Colonic mucosa (tissue), 4 donors: ENCODE measurements around the gene ADIPOR2. TPM values are rescaled to one million over a fixed set of nuclear protein-coding genes. Genes with fewer than 3 reads are reported as not detected.
"Not testable (repeated sequence)": the region's sequence is repeated elsewhere in the genome, so short reads cannot be mapped to it uniquely, and the experiment has no call there.

Source experiments
- DNase-seq: peaks from one replicate; pipeline ENCODE4 v3.0.0-alpha.2; 2020
- H3K27ac ChIP-seq: fragments of 200-600 bp; one replicate; pipeline ENCODE4 v1.8.0; 2021
- H3K27me3 ChIP-seq: fragments of 200-600 bp; one replicate; pipeline ENCODE4 v1.8.0; 2021
- H3K36me3 ChIP-seq: fragments of 200-600 bp; one replicate; pipeline ENCODE4 v1.8.0; 2021
- H3K4me1 ChIP-seq: fragments of 200-600 bp; one replicate; pipeline ENCODE4 v1.8.0; 2021; ENCODE audit warnings: mild to moderate bottlenecking
- H3K4me3 ChIP-seq: fragments of 200-600 bp; one replicate; pipeline ENCODE4 v1.8.0; 2021
- H3K9ac ChIP-seq, 2 donors: one replicate each; pipeline ENCODE4 v1.7.0; 2013; ENCODE audit warnings: control low read depth in 2 of 2, low read depth in 2 of 2, low read length in 2 of 2
- H3K9me3 ChIP-seq: fragments of 200-600 bp; one replicate; pipeline ENCODE4 v1.8.0; 2021
- CTCF ChIP-seq: fragments of 200-600 bp; IDR thresholded peaks from one replicate; pipeline ENCODE4 v1.8.0; 2022; ENCODE audit warnings: antibody characterized with exemption, mild to moderate bottlenecking
- intact Hi-C: fragments of 100-400 bp; cut with DNase I; formaldehyde crosslinking; loops from one replicate; pipeline ENCODE4 v1.14.1; 2022
- total RNA-seq, 2 donors: library from RNA; stranded (reverse); fragmentation: NEBNext Ultra II Directional in 1 of 2; extraction: Animal tissue kit (Norgen Biotek cat#: 25700) in 1 of 2; gene quantifications; one replicate each; pipeline ENCODE4 v1.2.1, GENCODE V29; 2021
- donor health status: healthy.
- donor health status: DM: no; HTN: no; CAD: no.
- donor health status: DM: no; HTN: no; CAD: no.

ADIPOR2 gene
- total RNA-seq, 2 donors from 2014 or later, result 68.3 to 138 TPM

DNA sequence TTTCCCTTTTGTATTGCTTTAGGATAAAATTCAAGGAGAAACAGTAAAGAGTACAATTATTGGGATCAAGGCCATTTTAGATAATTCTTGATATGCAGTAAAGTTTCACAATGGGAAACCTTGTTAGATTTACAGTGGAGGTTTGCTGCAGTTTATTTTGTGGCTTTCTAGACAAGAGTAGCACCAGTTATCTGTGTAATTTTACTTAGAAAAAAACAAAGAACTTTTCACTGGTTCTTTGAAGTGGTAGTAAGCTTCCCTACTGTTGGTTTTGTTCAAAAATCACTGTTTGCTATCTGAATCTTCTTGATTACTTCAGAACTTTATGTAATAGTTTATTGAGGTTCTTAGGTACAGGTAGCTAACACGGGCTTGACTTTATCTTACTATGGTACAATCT lies 42.0 kb downstream of the ADIPOR2 start:
- no peak overlapping the region for H3K9ac ChIP-seq
- H3K4me1 ChIP-seq, result no peaks in the 10 kb centered on the region
- no peak for DNase-seq
- intact Hi-C loops, result no loop called here
- H3K27me3 ChIP-seq, result no peaks in the 10 kb centered on the region
- H3K9me3 ChIP-seq, result no peaks in the 10 kb centered on the region
- H3K27ac ChIP-seq, result no peak overlapping the region
- no peak overlapping the region for H3K4me3 ChIP-seq
- H3K36me3 ChIP-seq, result no peaks in the 10 kb centered on the region
- no peak for TF ChIP-seq CTCF

- H3K9ac ChIP-seq, H3K27ac ChIP-seq, H3K27me3 ChIP-seq, H3K9me3 ChIP-seq, H3K4me3 ChIP-seq, intact Hi-C loops, DNase-seq, H3K4me1 ChIP-seq, H3K36me3 ChIP-seq: not testable (repeated sequence)
Observed at GRCh38 chr12:1733712-1734111, 42.8 kb downstream of the ADIPOR2 start.

DNA sequence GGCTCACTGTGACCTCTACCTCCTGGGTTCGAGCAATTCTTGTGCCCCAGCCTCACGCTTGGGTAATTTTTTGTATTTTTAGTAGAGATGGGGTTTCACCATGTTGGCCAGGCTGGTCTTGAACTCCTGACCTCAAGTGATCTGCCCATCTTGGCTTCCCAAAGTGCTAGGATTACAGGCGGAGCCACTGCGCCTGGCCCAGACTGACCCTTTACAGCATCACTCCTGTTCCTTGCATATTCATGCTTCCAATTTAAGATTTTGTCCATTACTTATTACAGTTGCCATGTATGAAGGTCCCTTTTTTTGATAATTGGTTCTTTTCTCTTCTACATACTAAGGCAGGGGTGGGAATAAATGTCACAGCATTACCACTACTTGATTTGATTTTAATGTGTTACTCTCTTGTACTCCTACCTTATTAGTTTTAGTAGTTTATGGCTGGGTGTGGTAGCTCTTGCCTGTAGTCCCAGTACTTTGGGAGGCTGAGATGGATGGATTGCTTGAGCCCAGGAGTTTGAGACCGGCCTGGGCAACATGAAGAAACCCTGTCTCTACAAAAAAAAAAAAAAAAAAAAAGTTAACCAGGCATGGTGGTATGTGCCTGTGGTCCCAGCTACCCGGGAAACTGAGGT lies 46.9 kb downstream of the ADIPOR2 start:
- Histone ChIP-seq H3K4me3 (no peak overlapping the region), H3K9ac (no peak overlapping the region), H3K36me3 (no peaks in the 10 kb centered on the region), H3K9me3 (no peaks in the 10 kb centered on the region), H3K4me1 (peaks cover 11% of the 10 kb centered on the region), H3K27me3 (no peaks in the 10 kb centered on the region), H3K27ac (no peak overlapping the region)
- no peak for TF ChIP-seq CTCF
- DNase-seq, result no peak
- intact Hi-C loops, result no loop called here

DNA sequence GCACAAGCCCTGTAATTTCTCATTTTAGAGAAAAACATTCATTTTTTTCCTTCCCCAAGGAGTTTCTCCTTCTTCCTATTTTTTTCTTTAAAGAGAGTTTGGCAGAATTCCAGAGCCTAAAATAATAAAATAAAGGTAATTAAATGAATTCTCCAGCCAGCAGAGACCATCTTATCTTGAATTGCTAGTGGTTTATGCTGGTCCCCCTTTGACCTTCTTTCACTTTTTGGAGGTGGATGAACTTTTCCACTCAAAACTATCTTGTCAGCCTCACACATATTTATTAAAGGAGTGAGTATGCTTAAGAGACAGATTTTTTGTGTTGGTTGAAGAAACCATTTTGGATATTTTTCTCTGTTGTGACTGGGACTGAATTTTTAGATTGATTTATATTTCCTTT lies 47.6 kb downstream of the ADIPOR2 start:
- no peak overlapping the region for H3K9ac ChIP-seq
- peaks cover 11% of the 10 kb centered on the region for H3K4me1 ChIP-seq
- no peaks in the 10 kb centered on the region for H3K9me3 ChIP-seq
- no peak for TF ChIP-seq CTCF
- H3K27ac ChIP-seq, result no peak overlapping the region
- H3K4me3 ChIP-seq, result no peak overlapping the region
- intact Hi-C loops, result no loop called here
- DNase-seq, result no peak
- H3K27me3 ChIP-seq, result no peaks in the 10 kb centered on the region
- H3K36me3 ChIP-seq, result no peaks in the 10 kb centered on the region

- H3K27ac ChIP-seq, result no peak overlapping the region
- intact Hi-C loops, result no loop called here
- H3K4me1 ChIP-seq, result peaks cover 11% of the 10 kb centered on the region
Observed at GRCh38 chr12:1739368-1739767, 48.5 kb downstream of the ADIPOR2 start.

More at GRCh38 chr12:1739368-1739767, 48.5 kb downstream of the ADIPOR2 start:
- Histone ChIP-seq H3K9me3 (no peaks in the 10 kb centered on the region), H3K9ac (no peak overlapping the region), H3K27me3 (no peaks in the 10 kb centered on the region), H3K36me3 (no peaks in the 10 kb centered on the region), H3K4me3 (no peak overlapping the region)
- TF ChIP-seq CTCF, result no peak
- no peak for DNase-seq
